Smooth muscle cell (in vitro differentiated cells): ENCODE results near the gene WSCD2. TPM values are rescaled to one million over a fixed set of nuclear protein-coding genes. Genes with fewer than 3 reads are reported as not detected.

ENCODE experiments used
- DNase-seq: peaks from one replicate; lab custom pipeline; 2025; ENCODE audit not compliant: unreplicated experiment; lab: John Stamatoyannopoulos, UW
- H2AFZ ChIP-seq: fragments of 200-600 bp; sonication (generic); 2 replicates; pipeline ENCODE4 v1.6.0; 2016; ENCODE audit warnings: antibody characterized with exemption, low read depth, mild to moderate bottlenecking
- H3F3A ChIP-seq: fragments of 200-600 bp; sonication (generic); 2 replicates; pipeline ENCODE4 v1.6.0; 2017; ENCODE audit warnings: antibody characterized with exemption, low read depth
- H3K27ac ChIP-seq: fragments of 200-600 bp; sonication (generic); 2 replicates; pipeline ENCODE4 v1.5.1; 2016; ENCODE audit warnings: low read depth, mild to moderate bottlenecking
- H3K27me3 ChIP-seq: fragments of 200-600 bp; sonication (generic); 2 replicates; pipeline ENCODE4 v1.6.1; 2016; ENCODE audit warnings: low read depth, mild to moderate bottlenecking
- H3K36me3 ChIP-seq: fragments of 200-600 bp; sonication (generic); 2 replicates; pipeline ENCODE4 v1.5.1; 2016; ENCODE audit warnings: low read depth
- H3K4me1 ChIP-seq: fragments of 200-600 bp; sonication (generic); 2 replicates; pipeline ENCODE4 v1.5.1; 2016; ENCODE audit warnings: low read depth
- H3K4me2 ChIP-seq: fragments of 200-600 bp; sonication (generic); 2 replicates; pipeline ENCODE4 v1.6.0; 2016; ENCODE audit warnings: mild to moderate bottlenecking
- H3K4me3 ChIP-seq: fragments of 200-600 bp; sonication (generic); 2 replicates; pipeline ENCODE4 v1.5.1; 2016; ENCODE audit warnings: mild to moderate bottlenecking
- H3K79me2 ChIP-seq: fragments of 200-600 bp; sonication (generic); 2 replicates; pipeline ENCODE4 v1.6.0; 2016; ENCODE audit warnings: low read depth, mild to moderate bottlenecking
- H3K9ac ChIP-seq: fragments of 200-600 bp; sonication (generic); 2 replicates; pipeline ENCODE4 v1.6.0; 2016; ENCODE audit warnings: low read depth
- H3K9me3 ChIP-seq: fragments of 200-600 bp; sonication (generic); replicated peaks from 2 replicates; pipeline ENCODE4 v1.5.1; 2016; ENCODE audit warnings: low read depth
- H4K20me1 ChIP-seq: fragments of 200-600 bp; sonication (generic); 2 replicates; pipeline ENCODE4 v1.6.0; 2016; ENCODE audit warnings: low read depth
- CTCF ChIP-seq: fragments of 200-600 bp; sonication (generic); IDR thresholded peaks from 2 replicates; pipeline ENCODE4 v1.5.1; 2017; ENCODE audit warnings: borderline replicate concordance, mild to moderate bottlenecking, antibody characterized with exemption; ENCODE audit not compliant: insufficient read depth, poor library complexity, severe bottlenecking
- WGBS: methylation state at CpG from one replicate; pipeline ENCODE4 v1.1.7; 2016; ENCODE audit warnings: low lambda C conversion rate; 5-methylcytosine and 5-hydroxymethylcytosine counted together
- polyA plus RNA-seq: library from polyadenylated mRNA; unstranded; fragments of >200 nt; fragmentation: Nextera tagmentation; extraction: Ambion mirVana; gene quantifications from 2 replicates; pipeline ENCODE4 v1.2.1, GENCODE V29; 2016
- total RNA-seq: library from RNA; depleted of rRNA; stranded (reverse); fragments of >200 nt; gene quantifications from 2 replicates; pipeline ENCODE4 v1.2.3, GENCODE V29; 2014

The WSCD2 gene
- total RNA-seq (0.13 TPM in 1 of 2 replicates, not detected in the other), polyA plus RNA-seq (0.13 and 0.47 TPM in 2 replicates)

GRCh38 chr12:108129017-108129812, at the start of gene WSCD2:
Gene WSCD2 (plus strand): TSS chr12:108129288. CDS start chr12:108195833, 66,545 bp downstream.
- peak; percentile 13 for TF ChIP-seq CTCF
- no peaks in the 10 kb centered on the region for H3K36me3 ChIP-seq
- peak within 1 kb of the TSS; percentile 53 for H3K4me3 ChIP-seq
- H3K27me3 ChIP-seq: peaks cover 43% of the 10 kb centered on the region
- WGBS: 8% methylated on average over 45 of the region's 74 CpGs
- DNase-seq: peak; percentile 15
- H4K20me1 ChIP-seq: no peaks in the 10 kb centered on the region
- H2AFZ ChIP-seq: peak within 1 kb of the TSS; percentile 43
- H3K4me2 ChIP-seq: peak within 1 kb of the TSS; percentile 93
- H3K9ac ChIP-seq: no peak within 1 kb of the TSS
- H3K9me3 ChIP-seq: no peaks in the 10 kb centered on the region
- no peak within 1 kb of the TSS for H3K27ac ChIP-seq
- H3K4me1 ChIP-seq: no peaks in the 10 kb centered on the region
- no peaks in the 10 kb centered on the region for H3F3A ChIP-seq
- H3K79me2 ChIP-seq: no peaks in the 10 kb centered on the region

- WGBS: 93% methylated on average over 1 of the region's 1 CpG
- DNase-seq: no peak
- Histone ChIP-seq H3K4me1 (peaks cover 4% of the 10 kb centered on the region), H3F3A (no peaks in the 10 kb centered on the region), H3K27me3 (peaks cover 14% of the 10 kb centered on the region), H3K9ac (no peak overlapping the region), H3K27ac (no peak overlapping the region), H3K36me3 (no peaks in the 10 kb centered on the region), H3K79me2 (no peaks in the 10 kb centered on the region), H2AFZ (no peak overlapping the region), H3K4me3 (no peak overlapping the region), H3K9me3 (no peaks in the 10 kb centered on the region), H3K4me2 (no peak overlapping the region), H4K20me1 (no peaks in the 10 kb centered on the region)
- TF ChIP-seq CTCF: no peak
Measured at GRCh38 chr12:108079721-108080120, 49.4 kb upstream of the WSCD2 start.

- Histone ChIP-seq H3K36me3 (no peaks in the 10 kb centered on the region), H3K9me3 (no peaks in the 10 kb centered on the region), H4K20me1 (no peaks in the 10 kb centered on the region), H3K27me3 (peaks cover 14% of the 10 kb centered on the region), H3K27ac (no peak overlapping the region), H3F3A (no peaks in the 10 kb centered on the region), H3K4me2 (no peak overlapping the region), H3K4me1 (peaks cover 4% of the 10 kb centered on the region), H3K9ac (no peak overlapping the region), H2AFZ (no peak overlapping the region), H3K4me3 (no peak overlapping the region), H3K79me2 (no peaks in the 10 kb centered on the region)
- TF ChIP-seq CTCF: no peak
- 80% methylated on average over 7 of the region's 7 CpGs for WGBS
- no peak for DNase-seq
Measured at GRCh38 chr12:108080363-108080762, 48.7 kb upstream of the WSCD2 start.
